HepG2 (cell line): ENCODE measurements around the gene LMCD1. TPM values are rescaled to one million over a fixed set of nuclear protein-coding genes. Genes with fewer than 3 reads are reported as not detected.

Experiments
- ATAC-seq: fragments of 200-7000 bp; cut with Tn5 transposase; 3 replicates; pipeline ENCODE4 v1.9.1; 2020; ENCODE audit warnings: mild to moderate bottlenecking, moderate library complexity
- BruUV-seq: library from RNA; stranded (reverse); fragments of 400-500 nt; replicated peaks from 2 replicates; lab custom pipeline; 2021; lab: Mats Ljungman, UMichigan
- CTCF ChIA-PET: fragments of 300-600 bp; formaldehyde crosslinking; extraction: SDS; loops from one replicate; lab custom pipeline; 2021; ENCODE audit warnings: low total read pairs, inconsistent platforms, low intra/inter-chr PET ratio; lab: Yijun Ruan, JAX
- POLR2A ChIA-PET: fragments of 350-600 bp; sonication (Branson Sonifier 250); formaldehyde crosslinking; loops from one replicate; lab custom pipeline; 2020; ENCODE audit warnings: antibody characterized with exemption, inconsistent platforms; lab: Yijun Ruan, JAX
- DNase-seq: peaks from one replicate; pipeline ENCODE4 v3.0.0-alpha.2; 2015; ENCODE audit warnings: low spot score
- FAIRE-seq: peaks from 3 replicates; lab custom pipeline; 2011; peaks lifted over from hg19 to GRCh38; lab: Jason Lieb, UNC
- H2AFZ ChIP-seq: one replicate; pipeline ENCODE4 v1.6.1; 2011; ENCODE audit warnings: low read length, inconsistent platforms
- H3K27ac ChIP-seq: fragments of 300-600 bp; 3 replicates; pipeline ENCODE4 v1.8.0; 2011; ENCODE audit warnings: mixed run types, mild to moderate bottlenecking, mixed read lengths, low read length, inconsistent platforms; ENCODE audit not compliant: insufficient read depth; ENCODE audit errors: extremely low read length
- H3K27me3 ChIP-seq, 2 experiments: fragments of 200-600 bp in 1 of 2; 2 replicates in 1 of 2; 3 replicates in 1 of 2; pipeline versions ENCODE4 v1.6.0 to v1.8.0; 2011; ENCODE audit warnings: low read length in 2 of 2, mild to moderate bottlenecking in 2 of 2, moderate library complexity in 2 of 2, inconsistent platforms in 1 of 2; ENCODE audit not compliant: insufficient read depth in 2 of 2, control insufficient read depth in 1 of 2
- H3K36me3 ChIP-seq, 2 experiments: fragments of 200-600 bp in 1 of 2; replicated peaks in 1 of 2; 2 replicates in 1 of 2; 3 replicates in 1 of 2; pipeline versions ENCODE4 v1.5.1 to v1.8.0; 2011; ENCODE audit warnings: low read length in 2 of 2, inconsistent platforms in 1 of 2; ENCODE audit not compliant: insufficient read depth in 2 of 2, control insufficient read depth in 1 of 2
- H3K4me1 ChIP-seq: 2 replicates; pipeline ENCODE4 v1.5.1; 2012; ENCODE audit warnings: low read length, inconsistent platforms; ENCODE audit not compliant: insufficient read depth
- H3K4me2 ChIP-seq: 2 replicates; pipeline ENCODE4 v1.6.0; 2011; ENCODE audit warnings: low read depth, low read length, inconsistent platforms
- H3K4me3 ChIP-seq, 3 experiments: fragments of 200-600 bp in 1 of 3; sonication (generic), shearing (Covaris generic) in 1 of 3; replicated peaks in 1 of 3; 2 replicates each; pipeline ENCODE4 v1.5.1; 2011 to 2016; ENCODE audit warnings: low read length in 3 of 3, inconsistent platforms in 2 of 3, low read depth in 2 of 3, mild to moderate bottlenecking in 2 of 3, control low read depth in 1 of 3, mixed read lengths in 1 of 3; ENCODE audit not compliant: insufficient read depth in 1 of 3
- H3K79me2 ChIP-seq: one replicate; pipeline ENCODE4 v1.6.1; 2011; ENCODE audit warnings: low read length, inconsistent platforms; ENCODE audit not compliant: insufficient read depth
- H3K9ac ChIP-seq: 2 replicates; pipeline ENCODE4 v1.6.0; 2011; ENCODE audit warnings: mild to moderate bottlenecking, low read depth, low read length, inconsistent platforms; ENCODE audit not compliant: insufficient read depth
- H3K9me3 ChIP-seq: 2 replicates; pipeline ENCODE4 v1.5.1; 2012; ENCODE audit warnings: mild to moderate bottlenecking, low read length
- H4K20me1 ChIP-seq: 2 replicates; pipeline ENCODE4 v1.6.0; 2011; ENCODE audit warnings: inconsistent platforms, mild to moderate bottlenecking, low read length, moderate library complexity; ENCODE audit not compliant: insufficient read depth
- CEBPZ ChIP-seq: IDR thresholded peaks from 2 replicates; pipeline ENCODE4 v1.6.1; 2012; ENCODE audit warnings: low read length, improper control_type of control experiment
- GRHL1 ChIP-seq: sonication (generic); formaldehyde crosslinking; conservative IDR thresholded peaks from 2 replicates; pipeline ENCODE4 v1.8.0; 2022; ENCODE audit warnings: missing genetic modification reagents
- NR2F2 ChIP-seq: IDR thresholded peaks from 2 replicates; pipeline ENCODE4 v1.6.1; 2012; ENCODE audit warnings: low read depth, inconsistent platforms, borderline replicate concordance
- PRPF4 ChIP-seq: fragments of 200-400 bp; formaldehyde crosslinking; IDR thresholded peaks from 2 replicates; pipeline ENCODE4 v1.6.1; 2016; ENCODE audit warnings: low read length, low read depth; ENCODE audit not compliant: poor library complexity, severe bottlenecking
- TERF1 ChIP-seq: sonication (generic); formaldehyde crosslinking; IDR thresholded peaks from 2 replicates; pipeline ENCODE4 v1.8.0; 2022; ENCODE audit warnings: mild to moderate bottlenecking, missing genetic modification reagents, moderate library complexity
- ZBTB2 ChIP-seq: sonication (generic); formaldehyde crosslinking; IDR thresholded peaks from 2 replicates; pipeline ENCODE4 v1.8.0; 2022; ENCODE audit warnings: low read depth, missing genetic modification reagents
- ZNF136 ChIP-seq: sonication (generic); formaldehyde crosslinking; IDR thresholded peaks from 2 replicates; pipeline ENCODE4 v1.8.1; 2022; ENCODE audit warnings: low read depth, mild to moderate bottlenecking, moderate library complexity, missing genetic modification reagents
- ZNF337 ChIP-seq: sonication (generic); formaldehyde crosslinking; IDR thresholded peaks from 2 replicates; pipeline ENCODE4 v1.5.1; 2020; ENCODE audit warnings: missing genetic modification reagents, low read depth, mild to moderate bottlenecking, borderline replicate concordance
- ZNF414 ChIP-seq: sonication (generic); formaldehyde crosslinking; IDR thresholded peaks from 2 replicates; pipeline ENCODE4 v1.5.0; 2020; ENCODE audit warnings: missing genetic modification reagents
- ZNF557 ChIP-seq: sonication (generic); formaldehyde crosslinking; IDR thresholded peaks from 2 replicates; pipeline ENCODE4 v1.4.0; 2020; ENCODE audit warnings: missing genetic modification reagents
- ZNF850 ChIP-seq: sonication (generic); formaldehyde crosslinking; conservative IDR thresholded peaks from 2 replicates; pipeline ENCODE4 v1.9.0; 2021; ENCODE audit warnings: mild to moderate bottlenecking, missing genetic modification reagents
- WGBS: methylation state at CpG from one replicate; pipeline ENCODE4 v1.1.6; 2017; ENCODE audit warnings: low lambda C conversion rate; 5-methylcytosine and 5-hydroxymethylcytosine counted together
- in situ Hi-C: cut with HindIII; loops from 2 replicates; pipeline ENCODE4 v1.10.0; 2017; ENCODE audit warnings: low pct_unique_long_range_greater_than_20kb; ENCODE audit not compliant: extremely low pct_ligation_motif_present
- intact Hi-C: fragments of 100-400 bp; cut with micrococcal nuclease; formaldehyde crosslinking; loops from one replicate; pipeline ENCODE4 v1.10.0; 2022; ENCODE audit not compliant: unreplicated experiment
- polyA plus RNA-seq, 8 experiments: library from polyadenylated mRNA; depleted of rRNA in 3 of 8; stranded (reverse) in 7 of 8; unstranded in 1 of 8; fragments of >200 nt; fragmentation: Illumina TruSeq in 4 of 8; extraction: Trizol in 4 of 8; gene quantifications; 2 replicates each; pipeline versions ENCODE4 v1.2.1 to v1.2.3, GENCODE V29; 2011 to 2016; ENCODE audit warnings: low read depth in 4 of 8, missing spikeins in 1 of 8, mixed read lengths in 1 of 8; ENCODE audit not compliant: insufficient read depth in 1 of 8
- total RNA-seq, 5 experiments: library from RNA; depleted of rRNA; stranded (reverse); fragments of >200 nt; fragmentation: Illumina TruSeq; extraction: Trizol; gene quantifications; 2 replicates each; pipeline ENCODE4 v1.2.3, GENCODE V29; 2016; ENCODE audit warnings: low read depth in 1 of 5

The LMCD1 gene
- total and polyA plus RNA-seq, 2 of the 13 experiments (the other 11 are each of a cell fraction or from before 2014, with no cell fraction given), result 6.2 to 7.1 TPM

- Histone ChIP-seq H3K36me3 (peaks cover 1 to 5% of the 10 kb centered on the region in 2 experiments; a peak in 3 of 5 replicates), H3K9ac (no peak overlapping the region), H3K27me3 (no peaks in the 10 kb centered on the region), H3K27ac (no peak overlapping the region), H3K9me3 (no peaks in the 10 kb centered on the region), H3K79me2 (no peaks in the 10 kb centered on the region), H3K4me1 (no peaks in the 10 kb centered on the region), H4K20me1 (no peaks in the 10 kb centered on the region), H3K4me3 (no peak overlapping the region), H2AFZ (no peak overlapping the region), H3K4me2 (no peak overlapping the region)
- in situ Hi-C loops, result no loop called here
- WGBS, result 91% methylated on average over 2 of the region's 2 CpGs
- no TSS peak for BruUV-seq
- intact Hi-C loops, result no loop called here
- no peak for TF ChIP-seq ZBTB2 (CRISPR knock-in tag)
- no peak for TF ChIP-seq ZNF557 (CRISPR knock-in tag)
- TF ChIP-seq ZNF414 (CRISPR knock-in tag), result no peak
- TF ChIP-seq CEBPZ, result no peak
- TF ChIP-seq ZNF337 (CRISPR knock-in tag), result no peak
- TF ChIP-seq PRPF4, result no peak
- no peak for TF ChIP-seq ZNF136 (CRISPR knock-in tag)
- no peak for TF ChIP-seq NR2F2
- TF ChIP-seq GRHL1 (CRISPR knock-in tag), result no peak
- TF ChIP-seq ZNF850 (CRISPR knock-in tag), result no peak
- TF ChIP-seq TERF1, result no peak
- DNase-seq, result no peak
- no peak for ATAC-seq
- ChIA-PET POLR2A (no interaction called here), CTCF (no interaction called here)
- FAIRE-seq, result peak; percentile 46
These were observed 15.9 kb downstream of the LMCD1 start for GRCh38 chr3:8517487-8517886.
